NCI-H146 treated with DMSO at 0.1 percent for 48 hours (cell line): ENCODE data around the gene MCRS1.
A peak's percentile ranks its signal among the peaks of the same experiment; 100 is the strongest.

ENCODE experiments used
- DNase-seq: peaks from one replicate; lab custom pipeline; 2025; ENCODE audit not compliant: unreplicated experiment; lab: John Stamatoyannopoulos, UW

MCRS1 gene

DNA sequence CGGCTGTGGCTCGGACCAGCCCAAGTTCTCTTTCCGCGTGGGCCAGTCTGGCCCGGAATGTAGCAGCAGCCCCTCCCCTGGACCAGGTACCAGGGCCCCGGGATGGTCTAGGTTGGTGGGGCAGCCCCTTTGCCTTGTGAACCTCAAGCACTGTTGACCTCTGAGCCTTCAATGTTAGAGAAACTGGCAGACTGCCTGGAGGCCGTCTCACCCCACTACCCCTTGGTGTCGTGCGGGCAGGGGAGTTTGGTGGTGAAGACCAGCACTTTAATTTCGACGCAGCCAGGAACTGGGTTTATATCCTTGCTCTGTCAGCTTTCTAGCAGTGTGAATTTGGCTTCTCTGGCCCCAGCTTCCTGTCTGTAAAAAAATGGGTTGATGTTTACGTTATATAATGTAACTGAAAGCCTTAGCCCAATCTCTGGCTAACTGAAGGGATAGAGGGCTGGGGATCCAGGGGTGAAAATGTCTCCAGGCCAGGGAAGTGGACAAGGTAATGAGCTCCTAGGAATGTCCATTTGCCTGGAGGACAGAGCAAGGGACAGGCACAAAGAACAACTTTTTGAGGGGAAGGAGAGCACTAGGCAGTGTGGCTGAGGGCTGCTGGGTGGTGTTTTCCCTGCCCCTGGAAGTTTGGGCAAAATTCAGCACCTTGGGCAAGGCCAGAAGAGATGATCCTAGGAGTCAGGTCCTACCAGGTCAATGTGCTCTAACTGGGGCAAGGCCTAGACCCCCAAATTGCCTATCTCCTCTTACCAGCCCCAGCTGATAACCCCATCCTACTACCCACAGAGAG lies 11.4 kb downstream of the MCRS1 start:
- no peak for DNase-seq

GRCh38 chr12:49555631-49556390 lies 12.1 kb downstream of the MCRS1 start:
- DNase-seq = no peak

DNA sequence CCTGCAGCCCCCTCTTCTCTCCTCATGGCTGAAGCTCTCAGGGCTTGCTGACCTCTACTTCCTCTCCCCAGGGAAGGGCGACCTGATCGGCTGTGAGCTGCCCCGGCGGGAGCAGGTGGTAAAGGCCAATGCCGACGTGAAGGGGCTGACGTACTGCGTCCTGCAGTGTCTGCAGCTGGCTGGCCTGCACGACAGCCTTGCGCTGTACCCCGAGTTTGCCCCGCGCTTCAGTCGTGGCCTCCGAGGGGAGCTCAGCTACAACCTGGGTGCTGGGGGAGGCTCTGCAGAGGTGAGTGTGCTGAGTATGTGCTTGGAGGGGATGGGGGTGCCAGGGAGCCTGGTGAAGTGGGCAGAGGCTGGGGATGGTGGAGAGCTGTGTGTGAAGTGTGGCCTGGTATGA lies 13.7 kb downstream of the MCRS1 start:
- DNase-seq = no peak

GRCh38 chr12:49553512-49554088 lies 14.3 kb downstream of the MCRS1 start:
- peak; percentile 89 for DNase-seq

GRCh38 chr12:49552899-49553298 lies 15.0 kb downstream of the MCRS1 start:
- DNase-seq = no peak

GRCh38 chr12:49552425-49552824 lies 15.5 kb downstream of the MCRS1 start:
- DNase-seq = no peak

DNA sequence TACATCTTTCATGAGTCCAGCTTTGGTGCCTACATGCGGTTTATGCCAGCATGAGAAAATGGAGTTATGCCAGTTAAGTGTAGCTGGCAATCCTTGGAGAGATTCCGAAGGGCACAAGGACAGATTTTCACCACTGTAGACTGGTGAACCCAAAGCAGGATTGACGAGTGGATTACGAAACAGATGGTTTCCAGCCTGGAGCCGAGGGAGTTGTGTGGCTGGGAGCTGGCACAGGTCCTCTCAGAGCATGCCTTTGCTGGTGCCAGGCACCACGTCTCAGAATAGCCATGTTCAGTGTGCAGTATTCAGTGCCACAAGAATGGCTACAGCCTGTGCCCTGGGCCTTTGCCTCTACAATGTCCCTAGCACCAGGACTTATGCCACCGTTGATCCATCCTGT lies 15.9 kb downstream of the MCRS1 start:
- DNase-seq = no peak

DNA sequence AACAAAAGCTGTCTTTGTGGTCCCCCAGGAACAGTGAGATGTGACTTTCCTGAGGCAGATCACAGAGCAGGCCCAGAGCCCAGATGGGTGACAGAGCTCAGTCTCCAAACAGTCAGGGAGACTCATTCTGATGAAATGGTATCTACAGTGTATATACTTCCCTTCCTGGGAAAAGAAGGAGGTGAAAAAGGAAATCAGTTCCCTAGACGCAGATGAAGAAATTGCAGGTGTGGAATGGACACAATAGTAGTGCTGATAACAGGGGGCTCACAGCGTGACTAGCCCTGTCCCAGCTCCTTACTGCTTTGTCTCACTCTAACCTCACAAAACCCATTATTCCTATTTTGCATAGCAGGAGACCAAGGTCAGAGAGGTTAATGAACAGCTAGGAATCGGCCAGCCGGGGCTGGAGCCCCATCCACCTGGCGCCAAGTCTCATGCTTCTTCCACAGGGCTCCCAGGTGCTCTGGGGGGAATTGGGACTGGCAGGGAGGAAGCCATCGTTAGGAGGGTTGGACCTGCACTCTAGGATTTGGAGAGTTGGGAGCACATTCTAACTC lies 17.2 kb downstream of the MCRS1 start:
- peak; percentile 56 for DNase-seq

- DNase-seq = peak; percentile 69
Observed at GRCh38 chr12:49549735-49550692, 17.9 kb downstream of the MCRS1 start.

GRCh38 chr12:49548822-49549648 lies 18.9 kb downstream of the MCRS1 start:
- DNase-seq = no peak

DNA sequence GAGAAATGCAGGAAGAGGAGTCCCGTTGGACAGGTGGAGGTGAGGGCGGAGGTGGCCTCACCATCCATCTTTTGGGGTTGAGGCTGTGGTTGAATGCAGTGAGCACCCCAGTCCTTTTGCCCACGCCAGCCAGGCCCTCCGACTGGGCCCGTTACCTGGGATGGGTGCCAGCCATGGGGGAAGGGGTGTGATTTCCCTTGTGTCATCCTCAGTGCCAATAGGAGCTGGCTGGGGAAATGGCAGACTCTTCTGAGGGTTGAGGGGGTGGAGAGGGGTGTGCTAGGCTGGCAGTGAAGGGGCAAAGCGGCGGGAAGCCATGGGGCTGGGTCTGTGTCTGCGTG lies 19.5 kb downstream of the MCRS1 start:
- no peak for DNase-seq

DNA sequence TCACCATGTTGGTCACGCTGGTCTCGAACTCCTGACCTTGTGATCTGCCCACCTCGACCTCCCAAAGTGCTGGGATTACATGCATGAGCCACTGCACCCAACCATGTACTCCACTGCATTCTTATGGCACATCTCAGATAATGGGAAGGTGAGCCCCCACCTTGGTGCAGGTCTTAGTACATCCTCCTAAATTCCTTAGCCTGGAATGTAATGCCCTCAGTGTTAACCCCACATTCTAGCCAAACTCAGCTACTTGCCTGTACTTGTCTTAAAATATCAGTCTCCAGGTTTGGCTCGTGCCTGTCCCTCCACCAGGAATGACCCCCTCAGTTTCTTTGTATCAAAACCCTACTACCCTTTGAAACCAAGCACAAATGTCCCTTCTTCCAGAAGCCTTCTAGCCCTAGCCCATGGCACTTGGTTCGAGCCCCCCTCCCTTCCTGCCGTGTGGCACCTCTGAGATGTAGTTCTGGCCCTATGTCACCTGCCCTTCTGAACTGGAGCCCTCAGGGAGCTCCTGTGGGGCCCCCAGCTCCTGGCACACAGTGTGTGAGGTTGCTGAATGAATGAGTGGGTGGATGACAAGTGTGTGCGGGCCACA lies 20.8 kb downstream of the MCRS1 start:
- DNase-seq = no peak

GRCh38 chr12:49546481-49546880 lies 21.5 kb downstream of the MCRS1 start:
- DNase-seq = no peak

DNA sequence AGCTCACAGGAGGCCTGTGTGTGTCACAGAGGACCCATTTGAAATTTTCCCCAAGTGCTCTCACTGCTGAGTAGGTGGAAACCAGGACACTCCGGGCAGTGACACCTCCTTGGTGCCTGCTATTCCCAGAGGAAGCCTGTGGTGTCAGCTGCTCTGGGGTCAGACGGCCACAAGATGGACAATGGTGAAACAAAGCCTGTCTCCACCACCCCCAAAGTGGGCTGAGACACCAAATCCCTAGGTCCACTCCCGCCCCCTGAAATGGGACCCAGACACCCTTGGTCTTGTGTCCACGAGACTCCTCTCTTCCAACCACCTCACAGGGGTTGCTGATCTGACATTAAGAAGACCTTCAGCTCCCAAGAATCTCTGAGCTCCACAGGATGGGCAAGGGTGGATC lies 22.1 kb downstream of the MCRS1 start:
- DNase-seq = no peak

GRCh38 chr12:49543914-49544815 lies 23.8 kb downstream of the MCRS1 start:
- no peak for DNase-seq

GRCh38 chr12:49543221-49543913 lies 24.6 kb downstream of the MCRS1 start:
- no peak for DNase-seq

DNA sequence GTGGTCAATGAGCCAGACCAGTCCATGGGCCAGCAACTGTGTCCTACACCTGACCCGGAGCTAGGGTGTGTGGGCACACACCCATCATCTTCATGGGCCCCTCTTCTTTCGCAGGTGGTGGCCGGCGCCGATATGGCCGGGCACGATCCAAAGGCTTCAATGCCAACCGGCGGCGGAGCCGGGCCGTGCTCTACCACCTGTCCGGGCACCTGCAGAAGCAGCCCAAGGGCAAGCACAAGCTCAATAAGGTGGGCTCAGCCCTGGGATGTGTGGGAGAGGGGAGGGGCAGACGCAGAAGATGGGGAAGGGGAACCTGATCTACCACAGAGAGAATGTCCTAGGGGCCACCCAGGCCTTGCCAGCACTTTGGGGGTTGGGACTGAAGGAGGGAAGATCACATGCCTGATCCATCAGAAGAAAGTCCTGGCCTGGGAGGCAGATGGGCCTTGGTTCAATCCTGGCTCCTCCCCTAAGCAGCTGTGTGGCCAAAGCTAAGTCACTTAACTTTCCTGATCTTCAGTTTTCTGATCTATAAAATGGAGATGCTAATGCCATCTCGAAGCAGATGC lies 25.3 kb downstream of the MCRS1 start:
- DNase-seq = no peak
